HepG2 (cell line): ENCODE data around the gene SMIM14. TPM values are rescaled to one million over a fixed set of nuclear protein-coding genes. Genes with fewer than 3 reads are reported as not detected.
A peak's percentile ranks its signal among the peaks of the same experiment; 100 is the strongest.

ENCODE experiments used
- ATAC-seq: fragments of 200-7000 bp; cut with Tn5 transposase; 3 replicates; pipeline ENCODE4 v1.9.1; 2020; ENCODE audit warnings: mild to moderate bottlenecking, moderate library complexity
- BruUV-seq: library from RNA; stranded (reverse); fragments of 400-500 nt; replicated peaks from 2 replicates; lab custom pipeline; 2021; lab: Mats Ljungman, UMichigan
- CTCF ChIA-PET: fragments of 300-600 bp; formaldehyde crosslinking; extraction: SDS; loops from one replicate; lab custom pipeline; 2021; ENCODE audit warnings: low total read pairs, inconsistent platforms, low intra/inter-chr PET ratio; lab: Yijun Ruan, JAX
- POLR2A ChIA-PET: fragments of 350-600 bp; sonication (Branson Sonifier 250); formaldehyde crosslinking; loops from one replicate; lab custom pipeline; 2020; ENCODE audit warnings: antibody characterized with exemption, inconsistent platforms; lab: Yijun Ruan, JAX
- DNase-seq: peaks from one replicate; pipeline ENCODE4 v3.0.0-alpha.2; 2015; ENCODE audit warnings: low spot score
- FAIRE-seq: peaks from 3 replicates; lab custom pipeline; 2011; peaks lifted over from hg19 to GRCh38; lab: Jason Lieb, UNC
- H2AFZ ChIP-seq: one replicate; pipeline ENCODE4 v1.6.1; 2011; ENCODE audit warnings: low read length, inconsistent platforms
- H3K27ac ChIP-seq: fragments of 300-600 bp; 3 replicates; pipeline ENCODE4 v1.8.0; 2011; ENCODE audit warnings: mixed run types, mild to moderate bottlenecking, mixed read lengths, low read length, inconsistent platforms; ENCODE audit not compliant: insufficient read depth; ENCODE audit errors: extremely low read length
- H3K27me3 ChIP-seq, 2 experiments: fragments of 200-600 bp in 1 of 2; 2 replicates in 1 of 2; 3 replicates in 1 of 2; pipeline versions ENCODE4 v1.6.0 to v1.8.0; 2011; ENCODE audit warnings: low read length in 2 of 2, mild to moderate bottlenecking in 2 of 2, moderate library complexity in 2 of 2, inconsistent platforms in 1 of 2; ENCODE audit not compliant: insufficient read depth in 2 of 2, control insufficient read depth in 1 of 2
- H3K36me3 ChIP-seq, 2 experiments: fragments of 200-600 bp in 1 of 2; replicated peaks in 1 of 2; 2 replicates in 1 of 2; 3 replicates in 1 of 2; pipeline versions ENCODE4 v1.5.1 to v1.8.0; 2011; ENCODE audit warnings: low read length in 2 of 2, inconsistent platforms in 1 of 2; ENCODE audit not compliant: insufficient read depth in 2 of 2, control insufficient read depth in 1 of 2
- H3K4me1 ChIP-seq: 2 replicates; pipeline ENCODE4 v1.5.1; 2012; ENCODE audit warnings: low read length, inconsistent platforms; ENCODE audit not compliant: insufficient read depth
- H3K4me2 ChIP-seq: 2 replicates; pipeline ENCODE4 v1.6.0; 2011; ENCODE audit warnings: low read depth, low read length, inconsistent platforms
- H3K4me3 ChIP-seq, 3 experiments: fragments of 200-600 bp in 1 of 3; sonication (generic), shearing (Covaris generic) in 1 of 3; replicated peaks in 1 of 3; 2 replicates each; pipeline ENCODE4 v1.5.1; 2011 to 2016; ENCODE audit warnings: low read length in 3 of 3, inconsistent platforms in 2 of 3, low read depth in 2 of 3, mild to moderate bottlenecking in 2 of 3, control low read depth in 1 of 3, mixed read lengths in 1 of 3; ENCODE audit not compliant: insufficient read depth in 1 of 3
- H3K79me2 ChIP-seq: one replicate; pipeline ENCODE4 v1.6.1; 2011; ENCODE audit warnings: low read length, inconsistent platforms; ENCODE audit not compliant: insufficient read depth
- H3K9ac ChIP-seq: 2 replicates; pipeline ENCODE4 v1.6.0; 2011; ENCODE audit warnings: mild to moderate bottlenecking, low read depth, low read length, inconsistent platforms; ENCODE audit not compliant: insufficient read depth
- H3K9me3 ChIP-seq: 2 replicates; pipeline ENCODE4 v1.5.1; 2012; ENCODE audit warnings: mild to moderate bottlenecking, low read length
- H4K20me1 ChIP-seq: 2 replicates; pipeline ENCODE4 v1.6.0; 2011; ENCODE audit warnings: inconsistent platforms, mild to moderate bottlenecking, low read length, moderate library complexity; ENCODE audit not compliant: insufficient read depth
- CHD2 ChIP-seq: IDR thresholded peaks from 2 replicates; pipeline ENCODE4 v1.6.1; 2011; ENCODE audit warnings: low read depth, low read length, improper control_type of control experiment
- HMG20B ChIP-seq: conservative IDR thresholded peaks from 2 replicates; pipeline ENCODE4 v1.6.1; 2016; ENCODE audit warnings: missing genetic modification reagents, missing compliant biosample characterization
- IRF2 ChIP-seq: IDR thresholded peaks from 2 replicates; pipeline ENCODE4 v1.6.1; 2018; ENCODE audit warnings: missing genetic modification reagents, missing compliant biosample characterization
- ONECUT2 ChIP-seq: sonication (generic); formaldehyde crosslinking; IDR thresholded peaks from 2 replicates; pipeline ENCODE4 v1.4.0; 2020; ENCODE audit warnings: missing genetic modification reagents
- REPIN1 ChIP-seq: sonication (generic); formaldehyde crosslinking; IDR thresholded peaks from 2 replicates; pipeline ENCODE4 v1.8.0; 2022; ENCODE audit warnings: missing genetic modification reagents, low read depth, mild to moderate bottlenecking, borderline replicate concordance
- ZNF12 ChIP-seq: sonication (generic); formaldehyde crosslinking; IDR thresholded peaks from 2 replicates; pipeline ENCODE4 v1.5.0; 2020; ENCODE audit warnings: missing genetic modification reagents
- ZNF234 ChIP-seq: sonication (generic); formaldehyde crosslinking; conservative IDR thresholded peaks from 2 replicates; pipeline ENCODE4 v1.5.1; 2020; ENCODE audit warnings: mild to moderate bottlenecking, missing genetic modification reagents
- ZNF318 ChIP-seq: sonication (generic); formaldehyde crosslinking; IDR thresholded peaks from 2 replicates; pipeline ENCODE4 v1.4.0; 2020; ENCODE audit warnings: mild to moderate bottlenecking, missing genetic modification reagents
- ZNF570 ChIP-seq: sonication (generic); formaldehyde crosslinking; IDR thresholded peaks from 2 replicates; pipeline ENCODE4 v1.4.0; 2020; ENCODE audit warnings: mild to moderate bottlenecking, missing genetic modification reagents, borderline replicate concordance
- ZNF7 ChIP-seq: IDR thresholded peaks from 2 replicates; pipeline ENCODE4 v1.6.1; 2016; ENCODE audit warnings: missing biosample characterization, missing genetic modification reagents
- WGBS: methylation state at CpG from one replicate; pipeline ENCODE4 v1.1.6; 2017; ENCODE audit warnings: low lambda C conversion rate; 5-methylcytosine and 5-hydroxymethylcytosine counted together
- in situ Hi-C: cut with HindIII; loops from 2 replicates; pipeline ENCODE4 v1.10.0; 2017; ENCODE audit warnings: low pct_unique_long_range_greater_than_20kb; ENCODE audit not compliant: extremely low pct_ligation_motif_present
- intact Hi-C: fragments of 100-400 bp; cut with micrococcal nuclease; formaldehyde crosslinking; loops from one replicate; pipeline ENCODE4 v1.10.0; 2022; ENCODE audit not compliant: unreplicated experiment
- polyA plus RNA-seq, 8 experiments: library from polyadenylated mRNA; depleted of rRNA in 3 of 8; stranded (reverse) in 7 of 8; unstranded in 1 of 8; fragments of >200 nt; fragmentation: Illumina TruSeq in 4 of 8; extraction: Trizol in 4 of 8; gene quantifications; 2 replicates each; pipeline versions ENCODE4 v1.2.1 to v1.2.3, GENCODE V29; 2011 to 2016; ENCODE audit warnings: low read depth in 4 of 8, missing spikeins in 1 of 8, mixed read lengths in 1 of 8; ENCODE audit not compliant: insufficient read depth in 1 of 8
- total RNA-seq, 5 experiments: library from RNA; depleted of rRNA; stranded (reverse); fragments of >200 nt; fragmentation: Illumina TruSeq; extraction: Trizol; gene quantifications; 2 replicates each; pipeline ENCODE4 v1.2.3, GENCODE V29; 2016; ENCODE audit warnings: low read depth in 1 of 5
- TF ChIP-seq, protein P1 (sequence below): sonication (generic); formaldehyde crosslinking; IDR thresholded peaks from 2 replicates; pipeline ENCODE4 v1.8.0; 2022; ENCODE audit warnings: mild to moderate bottlenecking, missing genetic modification reagents, moderate library complexity
- TF ChIP-seq, protein P2 (sequence below), 2 experiments: fragments of 450-650 bp in 1 of 2; sonication (generic) in 1 of 2; formaldehyde crosslinking; IDR thresholded peaks; 2 replicates each; pipeline versions ENCODE4 v1.5.0 to v1.8.0; 2020 to 2022; ENCODE audit warnings: mild to moderate bottlenecking in 1 of 2, missing genetic modification reagents in 1 of 2
- TF ChIP-seq, protein P3 (sequence below), 2 experiments: sonication (generic) in 1 of 2; formaldehyde crosslinking in 1 of 2; IDR thresholded peaks; 2 replicates each; pipeline versions ENCODE4 v1.5.1 to v1.6.1; 2011 to 2020; ENCODE audit warnings: borderline replicate concordance in 1 of 2, low read depth in 1 of 2, low read length in 1 of 2, mild to moderate bottlenecking in 1 of 2, missing genetic modification reagents in 1 of 2, moderate library complexity in 1 of 2

SMIM14 gene
- total and polyA plus RNA-seq, 2 of the 13 experiments (the other 11 are each of a cell fraction or from before 2014, with no cell fraction given): 16.3 to 28.1 TPM

GRCh38 chr4:39641451-39641850 lies 2.8 kb upstream of the SMIM14 start:
- Histone ChIP-seq H3K4me3 (no peak overlapping the region), H2AFZ (no peak overlapping the region), H3K9me3 (no peaks in the 10 kb centered on the region), H3K79me2 (peaks cover 16% of the 10 kb centered on the region), H4K20me1 (no peaks in the 10 kb centered on the region), H3K4me2 (no peak overlapping the region), H3K27me3 (no peaks in the 10 kb centered on the region; a peak in 1 of 5 replicates), H3K9ac (no peak overlapping the region), H3K4me1 (peaks cover 41% of the 10 kb centered on the region), H3K27ac (peak overlapping the region; percentile 34), H3K36me3 (no peaks in the 10 kb centered on the region)
- FAIRE-seq (no peak), DNase-seq (no peak), ATAC-seq (no peak)
- 79% methylated on average over 2 of the region's 2 CpGs for WGBS
- BruUV-seq: no TSS peak
- intact Hi-C loops: no loop called here
- in situ Hi-C loops: no loop called here
- CTCF ChIA-PET: no interaction called here
- POLR2A ChIA-PET: interaction anchor here (1.2 to 4.2 kb wide), 3 partner anchors 7 to 183 kb away, joined by 3 to 53 read pairs (median 23); partner anchors contain the start of genes LIAS, RPL9 and UBE2K
- TF ChIP-seq, protein P1, sequence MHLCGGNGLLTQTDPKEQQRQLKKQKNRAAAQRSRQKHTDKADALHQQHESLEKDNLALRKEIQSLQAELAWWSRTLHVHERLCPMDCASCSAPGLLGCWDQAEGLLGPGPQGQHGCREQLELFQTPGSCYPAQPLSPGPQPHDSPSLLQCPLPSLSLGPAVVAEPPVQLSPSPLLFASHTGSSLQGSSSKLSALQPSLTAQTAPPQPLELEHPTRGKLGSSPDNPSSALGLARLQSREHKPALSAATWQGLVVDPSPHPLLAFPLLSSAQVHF (CRISPR knock-in tag): no peak
- TF ChIP-seq CHD2 (no peak), ONECUT2 (no peak), ZNF7 (CRISPR knock-in tag) (no peak), IRF2 (CRISPR knock-in tag) (no peak), ZNF570 (CRISPR knock-in tag) (no peak), ZNF12 (no peak), REPIN1 (CRISPR knock-in tag) (no peak), ZNF234 (no peak), ZNF318 (CRISPR knock-in tag) (no peak), HMG20B (CRISPR knock-in tag) (no peak)
- TF ChIP-seq, protein P2, sequence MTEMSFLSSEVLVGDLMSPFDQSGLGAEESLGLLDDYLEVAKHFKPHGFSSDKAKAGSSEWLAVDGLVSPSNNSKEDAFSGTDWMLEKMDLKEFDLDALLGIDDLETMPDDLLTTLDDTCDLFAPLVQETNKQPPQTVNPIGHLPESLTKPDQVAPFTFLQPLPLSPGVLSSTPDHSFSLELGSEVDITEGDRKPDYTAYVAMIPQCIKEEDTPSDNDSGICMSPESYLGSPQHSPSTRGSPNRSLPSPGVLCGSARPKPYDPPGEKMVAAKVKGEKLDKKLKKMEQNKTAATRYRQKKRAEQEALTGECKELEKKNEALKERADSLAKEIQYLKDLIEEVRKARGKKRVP (CRISPR knock-in tag; IDR thresholded peaks at IDR 0.05): no peak
- TF ChIP-seq, protein P3, sequence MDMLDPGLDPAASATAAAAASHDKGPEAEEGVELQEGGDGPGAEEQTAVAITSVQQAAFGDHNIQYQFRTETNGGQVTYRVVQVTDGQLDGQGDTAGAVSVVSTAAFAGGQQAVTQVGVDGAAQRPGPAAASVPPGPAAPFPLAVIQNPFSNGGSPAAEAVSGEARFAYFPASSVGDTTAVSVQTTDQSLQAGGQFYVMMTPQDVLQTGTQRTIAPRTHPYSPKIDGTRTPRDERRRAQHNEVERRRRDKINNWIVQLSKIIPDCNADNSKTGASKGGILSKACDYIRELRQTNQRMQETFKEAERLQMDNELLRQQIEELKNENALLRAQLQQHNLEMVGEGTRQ (IDR thresholded peaks at IDR 0.05; ENCODE audit: low read depth, low read length): no peak
- TF ChIP-seq, protein P3 (CRISPR knock-in tag; IDR thresholded peaks at IDR 0.05; ENCODE audit: borderline replicate concordance): no peak
